Measurements from ENCODE around the gene HMX2.

HMX2 gene

GRCh38 chr10:123146013-123146893 is 1.7 kb upstream of the HMX2 start:
- in situ Hi-C loops (cut with MboI; ENCODE audit: low pct_unique_long_range_greater_than_20kb, low sequenced_read_pairs, unreplicated experiment) = no loop called here
- TF ChIP-seq, protein P1, sequence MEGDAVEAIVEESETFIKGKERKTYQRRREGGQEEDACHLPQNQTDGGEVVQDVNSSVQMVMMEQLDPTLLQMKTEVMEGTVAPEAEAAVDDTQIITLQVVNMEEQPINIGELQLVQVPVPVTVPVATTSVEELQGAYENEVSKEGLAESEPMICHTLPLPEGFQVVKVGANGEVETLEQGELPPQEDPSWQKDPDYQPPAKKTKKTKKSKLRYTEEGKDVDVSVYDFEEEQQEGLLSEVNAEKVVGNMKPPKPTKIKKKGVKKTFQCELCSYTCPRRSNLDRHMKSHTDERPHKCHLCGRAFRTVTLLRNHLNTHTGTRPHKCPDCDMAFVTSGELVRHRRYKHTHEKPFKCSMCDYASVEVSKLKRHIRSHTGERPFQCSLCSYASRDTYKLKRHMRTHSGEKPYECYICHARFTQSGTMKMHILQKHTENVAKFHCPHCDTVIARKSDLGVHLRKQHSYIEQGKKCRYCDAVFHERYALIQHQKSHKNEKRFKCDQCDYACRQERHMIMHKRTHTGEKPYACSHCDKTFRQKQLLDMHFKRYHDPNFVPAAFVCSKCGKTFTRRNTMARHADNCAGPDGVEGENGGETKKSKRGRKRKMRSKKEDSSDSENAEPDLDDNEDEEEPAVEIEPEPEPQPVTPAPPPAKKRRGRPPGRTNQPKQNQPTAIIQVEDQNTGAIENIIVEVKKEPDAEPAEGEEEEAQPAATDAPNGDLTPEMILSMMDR (IDR thresholded peaks at IDR 0.05; ENCODE audit: extremely low read depth, insufficient read depth, missing control alignments) = no peak
- peak; percentile 47 for DNase-seq (ENCODE audit: low spot score)

GRCh38 chr10:123146894-123147634 is 872 bp upstream of the HMX2 start:
- in situ Hi-C loops (cut with MboI; ENCODE audit: low pct_unique_long_range_greater_than_20kb, low sequenced_read_pairs, unreplicated experiment) = no loop called here
- peak; percentile 37 for DNase-seq (ENCODE audit: low spot score)
- TF ChIP-seq, protein P1 (IDR thresholded peaks at IDR 0.05; ENCODE audit: extremely low read depth, insufficient read depth, missing control alignments) = no peak

- in situ Hi-C loops (cut with MboI; ENCODE audit: low pct_unique_long_range_greater_than_20kb, low sequenced_read_pairs, unreplicated experiment) = no loop called here
- peak; percentile 56 for DNase-seq (ENCODE audit: low spot score)
- TF ChIP-seq, protein P1 (IDR thresholded peaks at IDR 0.05; ENCODE audit: extremely low read depth, insufficient read depth, missing control alignments) = no peak
These were observed 652 bp downstream of the HMX2 start for GRCh38 chr10:123148414-123149161.

DNA sequence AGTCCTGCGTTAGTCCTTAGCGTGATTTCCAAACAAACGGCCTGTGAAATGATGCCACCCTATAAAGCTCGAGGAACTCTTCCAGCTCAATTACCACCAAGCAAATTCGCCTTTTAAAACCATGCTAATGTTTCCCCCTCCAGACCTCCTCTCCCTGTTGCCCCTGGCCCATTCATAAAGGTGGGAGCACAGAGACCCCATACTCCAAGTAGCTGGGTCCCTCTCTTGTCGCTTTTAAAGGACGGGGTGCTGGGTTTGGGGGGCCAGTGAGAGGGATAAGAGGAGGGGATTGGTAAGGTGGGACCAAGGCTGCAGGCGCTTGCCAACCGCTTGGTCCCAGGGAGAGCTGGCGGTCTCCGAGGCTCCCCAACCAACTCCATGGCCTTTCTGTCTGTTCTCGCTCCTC is 1.2 kb downstream of the HMX2 start:
- in situ Hi-C loops (cut with MboI; ENCODE audit: low pct_unique_long_range_greater_than_20kb, low sequenced_read_pairs, unreplicated experiment) = no loop called here
- TF ChIP-seq, protein P1 (IDR thresholded peaks at IDR 0.05; ENCODE audit: extremely low read depth, insufficient read depth, missing control alignments) = no peak
- peak; percentile 40 for DNase-seq (ENCODE audit: low spot score)

GRCh38 chr10:123149568-123150270 is 1.8 kb downstream of the HMX2 start:
- DNase-seq (ENCODE audit: low spot score) = peak; percentile 54
- in situ Hi-C loops (cut with MboI; ENCODE audit: low pct_unique_long_range_greater_than_20kb, low sequenced_read_pairs, unreplicated experiment) = loop anchor here (10.0 kb wide), 1 partner anchor 245 kb away; no protein-coding TSS in a partner anchor
- TF ChIP-seq, protein P1 (IDR thresholded peaks at IDR 0.05; ENCODE audit: extremely low read depth, insufficient read depth, missing control alignments) = no peak
